Measurements from ENCODE around the gene RMND1. TPM values are rescaled to one million over a fixed set of nuclear protein-coding genes. Genes with fewer than 3 reads are reported as not detected.
A peak's percentile ranks its signal among the peaks of the same experiment; 100 is the strongest.

Gene RMND1
- total RNA-seq, 1 experiment from 2014 or later = 31.3 TPM

DNA sequence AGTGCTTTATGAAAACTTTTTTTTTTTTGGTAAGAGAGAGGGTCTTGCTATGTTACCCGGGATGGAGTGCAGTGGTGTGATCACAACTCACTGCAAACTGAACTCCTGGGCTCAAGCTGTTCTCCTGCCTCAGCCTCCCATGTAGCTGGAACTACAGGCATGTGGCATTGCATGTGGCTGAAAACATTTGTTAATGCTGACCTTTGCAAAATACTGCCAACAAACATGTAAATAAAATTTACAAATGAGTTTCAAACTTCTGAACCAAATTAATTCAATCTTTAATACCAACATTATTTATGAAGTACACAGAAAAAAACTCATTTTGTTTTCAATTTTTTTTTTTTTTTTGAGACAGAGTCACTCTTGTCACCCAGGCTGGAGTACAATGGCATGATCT, 34.4 kb downstream of the RMND1 start:
- DNase-seq (ENCODE audit: low spot score) = no peak

DNA sequence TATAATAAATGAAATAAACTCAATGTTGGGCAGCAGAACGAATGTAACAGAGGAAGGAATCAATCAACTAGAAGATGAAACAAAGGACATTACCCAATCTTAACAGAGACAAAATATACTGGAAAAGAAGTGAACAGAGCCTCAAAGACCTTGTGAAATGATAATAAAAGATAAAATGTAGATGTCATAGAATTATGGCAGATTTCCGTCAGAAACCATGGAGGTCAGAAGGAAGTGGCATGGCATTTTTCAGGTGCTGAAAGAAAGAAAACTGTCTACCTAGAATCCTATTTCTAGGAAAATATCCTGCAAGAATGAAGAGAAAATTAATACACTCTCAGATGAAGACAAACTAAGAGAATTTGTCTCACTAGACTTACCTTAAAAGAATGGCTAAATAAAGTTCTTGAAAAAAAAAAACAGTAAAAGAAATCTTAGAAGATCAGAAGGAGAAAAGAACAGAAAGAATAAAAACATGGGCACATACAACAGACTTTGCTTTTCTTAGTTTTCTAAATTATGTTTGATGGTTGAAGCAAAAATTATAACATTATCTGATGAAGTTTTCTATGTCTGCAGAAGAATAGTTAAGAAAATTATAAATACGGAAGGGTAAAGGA, 37.2 kb downstream of the RMND1 start:
- DNase-seq (ENCODE audit: low spot score) = no peak

DNA sequence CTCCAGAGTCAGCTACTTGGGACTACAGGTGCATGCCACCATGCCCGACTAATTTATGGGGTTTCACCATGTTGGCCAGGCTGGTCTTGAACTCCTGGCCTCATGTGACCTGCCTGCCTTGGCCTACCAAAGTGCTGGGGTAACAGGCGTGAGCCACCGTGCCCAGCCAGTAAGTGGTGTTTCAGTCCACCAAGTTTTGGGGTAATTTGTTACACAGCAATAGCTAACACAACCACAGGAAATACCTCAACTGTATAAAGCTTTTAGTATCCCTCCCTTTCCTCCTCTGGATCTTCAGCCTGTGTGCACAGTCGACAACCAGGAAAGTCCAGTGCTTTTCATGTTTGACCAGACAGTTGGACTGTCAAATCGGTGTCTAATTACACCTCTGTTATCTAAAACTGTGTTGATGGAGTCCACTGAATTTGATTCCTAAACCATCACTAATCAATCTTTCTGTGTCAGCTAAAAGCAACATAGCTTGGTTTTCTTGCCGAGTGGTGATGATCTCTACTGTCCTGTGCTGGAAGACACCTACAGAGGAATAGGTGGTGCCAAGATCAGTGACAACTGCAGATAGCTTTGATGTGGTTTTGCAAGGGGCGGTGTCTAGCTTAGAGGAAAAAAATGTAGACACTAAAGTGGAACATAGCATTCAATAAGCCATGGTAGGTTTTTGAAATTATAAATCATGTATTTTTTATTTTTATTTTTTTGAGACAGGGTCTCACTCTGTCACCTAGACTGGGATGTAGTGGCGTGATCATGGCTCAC, 38.4 kb downstream of the RMND1 start:
- DNase-seq (ENCODE audit: low spot score) = no peak

DNA sequence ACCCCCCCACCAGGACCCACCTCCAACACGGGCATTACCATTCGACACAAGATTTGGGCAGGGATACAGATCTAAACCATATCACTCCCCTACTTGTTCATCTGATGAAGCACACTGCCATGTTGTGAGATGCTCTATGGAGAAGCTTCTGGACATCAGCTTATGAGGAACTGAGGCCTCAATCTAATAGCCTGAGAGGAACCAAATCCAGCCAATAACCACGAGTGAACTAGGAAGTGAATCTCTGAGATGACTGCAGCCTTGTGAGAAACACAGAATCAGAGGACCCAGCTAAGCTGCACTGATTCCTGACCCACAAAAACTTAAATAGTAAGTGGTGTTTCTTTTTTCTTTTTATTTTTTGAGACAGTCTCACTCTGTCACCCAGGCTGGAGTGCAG, 39.0 kb downstream of the RMND1 start:
- no peak for DNase-seq (ENCODE audit: low spot score)

DNA sequence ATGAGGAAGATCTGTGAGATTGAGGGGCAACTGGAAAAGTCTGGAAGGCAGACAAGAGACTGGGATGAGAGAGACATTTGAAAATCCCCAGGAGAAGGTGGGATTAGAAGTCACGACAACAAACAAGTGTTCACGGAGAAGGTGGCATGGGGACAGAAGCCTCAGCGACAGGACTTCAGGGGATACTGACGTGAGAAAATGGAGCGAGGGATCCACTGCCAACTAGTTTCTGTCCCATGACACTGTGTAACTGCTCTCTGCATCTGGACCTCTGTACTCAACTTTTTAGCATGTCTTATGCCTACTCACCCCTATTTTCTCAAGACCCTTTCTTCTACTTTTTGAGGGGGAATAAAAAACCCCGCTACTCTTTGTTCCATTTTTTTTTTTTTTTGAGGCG, 42.2 kb downstream of the RMND1 start:
- no peak for DNase-seq (ENCODE audit: low spot score)

DNA sequence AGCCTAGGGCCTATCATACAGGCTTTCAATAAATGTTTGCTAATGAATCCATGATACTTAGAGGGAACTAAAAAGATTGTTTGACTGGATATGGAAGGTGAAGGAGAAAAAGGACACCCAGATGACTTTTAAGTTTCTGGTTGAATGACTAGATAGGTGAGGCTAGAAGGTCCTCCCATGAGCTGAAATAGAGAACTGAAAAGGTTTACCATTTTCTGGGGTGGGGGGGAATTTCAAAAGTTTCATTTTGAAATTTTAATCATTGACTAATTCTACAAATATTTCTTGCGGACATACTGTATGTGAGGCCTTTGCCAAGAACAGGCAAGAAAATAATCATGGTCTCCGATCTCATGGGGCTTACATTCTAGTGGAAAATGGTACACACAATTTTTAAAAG, 42.7 kb downstream of the RMND1 start:
- no peak for DNase-seq (ENCODE audit: low spot score)

DNA sequence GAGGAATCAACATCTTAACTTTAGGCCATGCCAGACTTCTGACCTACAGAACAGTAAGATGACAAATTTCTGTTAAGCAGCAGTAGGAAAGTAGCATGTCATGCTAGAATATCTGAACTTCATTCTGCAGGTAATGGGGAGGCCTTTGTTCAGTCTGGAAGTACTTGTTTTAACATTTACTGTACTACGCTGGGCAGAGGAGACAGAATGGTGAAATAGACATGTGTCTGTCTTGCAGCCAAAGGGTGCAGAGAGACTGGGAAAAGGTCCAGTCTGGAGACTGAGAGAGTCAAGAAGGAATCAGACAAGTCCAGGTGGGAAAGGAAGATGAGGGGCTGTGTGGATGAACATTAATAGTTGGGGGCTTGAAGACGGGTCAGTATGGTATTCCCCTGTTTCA, 43.1 kb downstream of the RMND1 start:
- DNase-seq (ENCODE audit: low spot score) = no peak

DNA sequence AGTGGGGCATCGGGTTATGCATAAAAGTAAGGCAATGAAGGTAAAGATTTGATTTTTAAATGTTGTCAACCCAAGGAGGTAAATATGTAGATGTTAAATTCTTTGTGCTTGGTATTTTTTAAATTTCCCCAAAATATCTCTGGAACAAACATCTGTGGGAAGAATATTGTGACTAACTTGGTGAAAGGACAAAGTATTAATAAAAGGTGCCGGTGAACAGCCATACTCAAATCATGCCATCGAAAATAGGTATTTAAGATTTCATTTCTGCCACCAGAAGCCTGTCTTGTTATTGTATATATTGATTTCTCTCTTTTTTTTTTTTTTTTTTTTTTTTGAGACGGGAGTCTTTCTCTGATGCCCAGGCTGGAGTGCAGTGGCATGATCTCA, 48.0 kb downstream of the RMND1 start:
- no peak for DNase-seq (ENCODE audit: low spot score)

DNA sequence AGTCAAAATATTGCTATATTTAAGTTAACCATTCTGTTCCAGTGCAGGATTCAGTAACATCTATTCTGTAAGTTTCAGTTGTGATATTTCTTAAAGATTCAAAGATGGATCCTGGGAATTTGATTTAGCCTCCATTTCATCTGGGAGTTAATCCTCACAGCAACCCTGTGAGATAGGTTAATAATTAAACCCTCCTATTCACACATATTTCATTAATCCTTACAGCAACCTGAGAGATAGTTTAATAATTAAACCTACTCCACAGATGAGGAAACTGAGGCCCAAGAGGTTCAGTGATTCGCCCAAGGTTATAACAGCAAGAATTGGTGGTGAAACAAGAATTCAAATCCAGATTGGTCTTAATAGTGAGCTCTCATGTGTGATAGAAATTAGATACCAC, 49.7 kb downstream of the RMND1 start:
- no peak for DNase-seq (ENCODE audit: low spot score)

DNA sequence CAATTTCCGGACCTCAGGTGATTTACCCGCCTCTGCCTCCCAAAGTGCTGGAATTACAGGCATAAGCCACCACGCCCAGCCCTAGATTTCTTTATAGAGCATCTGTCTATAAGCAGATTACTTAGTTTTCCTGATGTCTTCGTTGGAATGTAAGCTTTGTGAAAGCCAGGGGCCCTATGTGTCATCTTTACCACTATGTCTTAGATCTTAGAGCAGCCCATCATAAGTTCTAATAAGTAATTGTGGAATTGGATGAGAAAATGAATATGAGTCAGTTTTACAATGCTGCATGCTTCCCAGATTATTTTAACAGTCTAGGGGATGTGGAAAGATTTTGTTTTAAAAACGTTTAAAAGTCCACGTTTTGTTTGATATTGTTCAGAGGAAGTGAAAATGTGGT, 51.5 kb downstream of the RMND1 start:
- DNase-seq (ENCODE audit: low spot score) = peak; percentile 29

DNA sequence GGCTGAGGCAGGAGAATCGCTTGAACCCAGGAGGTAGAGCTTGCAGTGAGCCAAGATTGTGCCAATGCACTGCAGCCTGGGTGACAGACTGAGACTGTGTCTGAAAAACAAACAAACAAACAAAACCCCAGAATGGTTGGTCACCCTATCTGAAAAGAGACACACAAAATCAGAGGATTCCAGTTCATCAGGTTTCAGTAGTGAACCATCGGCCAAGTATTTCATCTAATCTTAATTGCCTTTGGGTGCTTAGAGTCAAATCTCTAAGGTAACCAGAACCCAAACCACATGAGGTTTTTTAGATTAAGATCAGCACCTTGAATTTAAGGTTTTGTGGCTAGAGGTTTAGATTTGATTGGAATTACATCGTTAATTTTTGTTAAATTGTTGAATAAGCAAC, 52.2 kb downstream of the RMND1 start:
- no peak for DNase-seq (ENCODE audit: low spot score)

DNA sequence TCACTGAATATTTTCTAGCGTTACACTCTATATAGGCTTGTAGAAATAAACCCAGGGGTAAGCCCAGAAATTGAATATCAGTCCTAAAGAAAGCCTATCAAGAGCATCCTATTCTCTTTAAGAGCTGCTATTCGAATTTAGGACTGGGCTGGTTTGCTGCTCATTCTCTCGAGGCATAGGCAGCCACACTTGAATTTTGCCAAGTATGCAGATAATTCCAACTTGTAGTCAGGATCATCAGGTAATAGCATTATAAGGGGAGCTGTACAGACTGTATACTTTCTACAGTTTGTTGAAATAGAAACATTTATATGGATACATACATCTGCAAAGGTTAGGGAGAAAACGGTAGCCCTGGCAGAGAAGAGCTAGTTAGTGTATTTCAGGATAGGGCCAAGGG, 58.5 kb downstream of the RMND1 start:
- no peak for DNase-seq (ENCODE audit: low spot score)

DNA sequence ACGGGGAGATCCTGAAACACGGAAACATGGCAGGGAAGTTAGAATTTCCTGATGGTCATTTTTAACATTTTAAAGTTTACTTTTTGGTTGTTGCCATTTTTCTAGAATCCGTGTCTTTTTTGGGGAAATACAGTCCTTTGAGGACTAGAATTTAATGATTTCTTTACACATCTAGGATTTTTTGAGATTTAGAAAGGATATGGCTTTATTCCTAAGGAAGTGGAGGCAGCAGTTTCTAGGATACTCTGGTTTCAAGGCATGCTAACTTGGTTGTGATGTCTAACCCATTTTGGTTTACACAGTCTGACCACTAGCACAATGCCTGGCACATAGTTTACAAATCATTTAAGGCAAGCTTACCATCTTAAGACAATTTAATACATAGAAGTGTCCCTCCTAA, 59.5 kb downstream of the RMND1 start:
- no peak for DNase-seq (ENCODE audit: low spot score)

DNA sequence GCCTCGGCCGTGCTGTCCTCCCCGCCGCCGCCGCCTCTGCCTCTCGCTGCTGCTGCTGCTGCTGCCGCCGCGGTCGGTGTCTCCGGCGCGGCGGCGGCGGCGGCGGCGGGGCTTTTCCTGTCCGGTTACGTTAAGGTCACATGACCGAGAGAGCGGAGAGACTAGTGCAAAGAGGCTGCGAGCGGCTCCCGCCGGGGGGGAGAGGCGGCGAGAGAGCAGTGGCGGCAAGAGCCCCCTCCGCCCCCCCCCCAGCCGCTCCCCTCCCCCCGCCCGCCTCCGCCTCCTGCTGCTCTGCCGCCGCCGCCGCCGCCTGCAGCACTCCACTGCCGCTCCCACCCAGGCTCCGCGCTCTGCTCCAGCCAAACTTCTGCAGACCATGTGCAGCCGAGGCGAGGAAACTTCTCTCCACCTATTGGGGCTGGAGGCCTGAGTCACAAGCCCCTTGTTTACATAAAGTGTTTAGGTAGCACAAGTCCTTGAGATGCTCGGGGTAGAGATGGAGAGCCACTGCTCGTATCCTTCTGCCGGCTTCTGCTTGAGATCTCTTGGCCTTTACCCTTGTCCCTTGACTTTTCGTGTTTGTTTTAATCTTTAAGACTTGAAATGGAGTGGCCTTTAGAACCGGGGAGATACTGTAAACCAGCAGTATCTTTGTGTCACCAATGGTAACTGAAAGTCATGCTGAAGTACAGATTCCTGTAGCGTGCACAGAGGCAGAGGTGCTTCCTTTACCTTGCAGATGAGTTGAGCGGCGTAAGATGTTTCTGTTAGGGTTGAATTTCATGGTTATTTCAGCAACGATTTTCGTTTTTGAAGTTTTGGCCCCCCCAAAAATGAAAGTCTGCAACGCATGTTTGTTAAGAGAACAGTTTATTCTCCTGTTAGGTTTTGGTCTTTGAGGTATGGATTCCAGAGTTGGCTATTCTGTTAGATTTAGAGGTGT, 60.2 kb downstream of the RMND1 start, which contains the start of gene ZBTB2:
TSS of gene ZBTB2 (minus strand) at position 89 of the 943 bp plus-strand sequence. CDS start 17,922 bp downstream, outside the sequence.
- DNase-seq (ENCODE audit: low spot score) = peak; percentile 44

DNA sequence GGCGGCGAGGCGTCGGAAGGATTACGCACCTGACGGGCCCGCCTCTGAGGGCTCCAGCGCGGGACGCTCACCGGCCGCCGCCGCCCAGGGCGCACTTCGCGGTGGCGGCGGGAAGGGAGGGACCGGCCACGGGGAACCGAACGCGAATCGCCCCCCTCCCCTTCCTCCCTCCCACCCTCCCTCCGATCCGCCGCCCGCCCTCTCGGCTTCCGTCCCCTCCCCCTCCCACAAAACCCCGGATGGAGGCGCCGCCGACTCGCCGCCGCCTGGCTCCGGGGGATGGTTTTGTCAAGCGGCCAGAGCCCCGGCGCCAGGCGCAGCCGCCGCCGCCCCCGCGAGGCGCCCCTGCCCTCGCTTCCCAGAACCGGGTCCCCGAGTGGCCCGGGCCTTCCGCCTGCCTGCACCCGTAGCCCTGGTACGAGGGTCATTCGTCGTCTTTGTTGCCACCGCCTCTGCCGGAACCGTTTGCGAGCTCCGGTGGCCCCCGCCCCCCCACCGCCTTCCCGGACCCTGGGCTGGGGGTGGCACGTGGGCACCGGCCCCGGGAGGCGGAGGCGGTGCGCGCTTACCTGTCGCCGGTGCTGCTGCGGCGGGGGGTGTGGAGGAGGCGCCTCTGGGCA, 61.0 kb downstream of the RMND1 start:
- DNase-seq (ENCODE audit: low spot score) = peak; percentile 24

DNA sequence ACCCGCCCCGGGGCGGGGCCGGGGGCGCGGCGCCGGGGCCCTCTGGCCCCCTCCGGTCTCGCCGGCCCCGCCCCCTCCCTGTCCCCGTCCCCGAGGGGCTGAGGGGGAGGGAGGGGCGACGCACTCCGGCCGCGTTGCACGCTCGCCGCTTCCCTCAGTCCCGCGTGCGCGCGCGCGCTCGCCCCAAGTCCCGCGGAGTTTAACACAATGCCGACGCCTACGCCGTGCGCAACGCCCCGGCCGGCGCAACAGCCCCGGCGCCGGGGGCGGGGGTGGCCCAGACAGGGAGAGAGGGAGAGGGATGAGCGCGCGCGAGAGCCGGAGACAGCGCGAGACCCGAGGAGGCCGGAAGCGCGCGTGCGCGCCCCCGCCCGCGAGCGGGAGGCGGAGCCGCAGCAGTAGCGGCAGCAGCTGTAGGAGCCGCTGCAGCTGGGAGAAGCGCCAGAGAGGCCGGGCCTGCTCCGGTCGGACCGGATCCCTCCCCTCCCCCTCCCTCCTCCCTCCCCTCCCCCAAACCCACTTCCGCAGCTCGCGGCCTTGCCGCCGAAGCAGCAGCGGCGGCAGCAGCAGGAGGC, 61.6 kb downstream of the RMND1 start:
- peak; percentile 93 for DNase-seq (ENCODE audit: low spot score)

DNA sequence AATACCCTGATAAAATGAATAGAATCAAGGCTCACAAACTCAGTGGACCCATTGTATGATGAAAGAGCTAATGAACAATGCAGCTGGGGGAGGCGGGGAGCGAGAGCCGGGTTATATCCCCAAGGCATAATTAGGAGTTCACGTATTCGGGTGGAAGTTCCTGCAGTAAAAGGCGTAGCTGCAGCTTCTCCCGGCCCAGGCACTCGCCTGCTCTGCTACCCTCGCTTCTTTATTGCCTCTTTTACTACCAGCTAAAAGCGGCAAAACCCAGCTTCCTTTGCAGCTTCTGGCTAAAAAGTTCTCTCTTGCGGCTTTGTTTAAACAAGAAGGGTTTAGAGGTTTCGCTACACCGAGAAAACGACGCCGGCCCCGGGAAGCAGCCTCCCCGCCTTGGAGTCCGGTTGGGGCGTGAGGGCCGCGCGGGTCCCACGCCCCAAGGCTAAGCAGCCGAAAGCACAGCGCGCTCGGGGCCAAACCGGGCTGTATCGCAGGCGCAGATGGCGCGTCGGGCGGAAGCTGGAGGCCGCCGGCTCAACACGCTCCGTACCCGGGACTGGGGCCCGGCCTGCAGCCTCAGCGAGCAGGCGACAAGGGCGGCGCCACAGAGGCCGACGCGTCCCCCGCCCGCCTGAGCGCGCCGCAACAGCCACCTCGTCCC, 62.2 kb downstream of the RMND1 start:
- DNase-seq (ENCODE audit: low spot score) = peak; percentile 49

DNA sequence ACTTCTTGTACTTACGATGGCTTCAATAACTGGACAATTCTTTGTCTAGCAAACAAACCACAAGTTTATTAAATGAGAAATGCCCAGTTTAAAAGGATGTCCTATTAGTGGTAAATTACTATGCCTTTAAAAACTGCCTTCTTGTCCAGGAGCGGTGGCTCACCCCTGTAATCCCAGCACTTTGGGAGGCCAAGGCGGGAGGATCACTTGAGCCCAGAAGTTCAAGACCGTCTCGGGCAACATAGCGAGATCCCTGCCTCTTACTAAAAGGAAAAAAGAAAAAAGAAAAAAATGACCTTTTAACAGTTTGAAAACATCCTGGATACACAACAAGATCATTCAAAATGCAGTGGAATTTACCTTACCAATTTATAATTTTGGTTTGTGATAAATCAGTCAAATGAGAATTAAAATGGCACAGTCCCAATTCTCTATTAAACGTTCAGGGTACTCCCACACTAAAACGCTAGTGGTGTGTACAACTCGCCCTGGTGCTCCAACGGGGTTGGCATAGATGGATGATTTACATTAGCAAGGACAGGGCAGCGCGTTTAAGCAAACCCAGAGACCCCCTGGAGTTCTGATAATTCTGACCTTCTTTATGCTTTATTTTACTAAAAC, 62.8 kb downstream of the RMND1 start:
- no peak for DNase-seq (ENCODE audit: low spot score)

DNA sequence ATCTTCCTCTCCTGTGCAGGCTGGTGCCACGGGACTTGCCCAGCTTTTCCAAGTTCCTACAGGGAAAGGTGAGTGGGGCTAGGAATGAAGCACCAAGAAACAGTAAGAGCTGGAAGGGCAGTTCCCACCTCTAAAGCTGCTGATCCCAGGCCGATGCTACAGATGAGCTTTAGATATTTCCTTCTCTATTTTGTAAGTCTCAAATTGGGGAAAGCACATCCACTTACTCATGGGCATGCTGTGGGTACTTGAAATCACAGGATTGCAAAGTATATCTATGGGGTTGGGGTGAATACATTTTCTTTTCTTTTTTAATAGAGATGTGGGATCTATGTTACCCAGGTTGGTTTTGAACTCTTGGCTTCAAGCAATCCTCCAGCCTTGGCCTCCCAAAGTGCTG, 63.7 kb downstream of the RMND1 start:
- no peak for DNase-seq (ENCODE audit: low spot score)

DNA sequence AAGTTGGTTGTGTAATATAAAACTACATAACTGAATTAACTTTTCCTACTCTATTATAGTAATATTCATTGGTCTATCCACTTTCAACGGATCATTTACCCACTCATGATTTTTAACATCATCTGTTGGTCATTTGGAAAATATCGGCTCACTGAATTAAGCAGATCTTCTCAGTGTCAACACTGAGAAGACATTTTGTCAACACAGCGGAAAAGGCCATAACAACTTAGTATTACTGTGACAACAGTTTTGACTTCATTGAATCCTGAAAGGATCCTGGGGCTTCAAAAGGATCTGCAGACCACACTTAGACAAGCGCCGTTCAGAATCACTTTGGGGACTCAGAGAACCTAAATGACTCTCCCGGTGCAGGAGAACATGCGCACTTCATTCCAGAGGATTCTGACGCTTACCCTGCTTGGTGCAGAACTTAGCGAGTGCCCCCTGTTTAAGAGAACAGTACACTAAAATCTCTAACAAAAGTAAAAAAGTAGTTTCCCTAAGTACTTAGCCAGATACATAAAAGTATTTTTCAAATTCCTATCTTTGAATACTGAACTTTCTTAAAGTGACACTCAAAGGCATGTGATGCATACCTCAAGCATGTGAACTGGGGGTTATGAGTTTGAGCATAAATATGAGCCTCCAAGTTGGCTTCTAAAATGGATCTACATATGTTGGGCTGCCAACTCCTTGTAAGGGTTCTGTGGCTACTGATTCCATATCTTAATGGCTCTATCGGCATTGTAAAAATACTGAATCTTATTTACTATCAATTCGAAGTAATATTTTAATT, 64.6 kb downstream of the RMND1 start:
- DNase-seq (ENCODE audit: low spot score) = no peak
